K562 (cell line): ENCODE results near the gene CORIN. TPM values are rescaled to one million over a fixed set of nuclear protein-coding genes. Genes with fewer than 3 reads are reported as not detected.

Experiments
- ATAC-seq: fragments of 200-7000 bp; cut with Tn5 transposase; 3 replicates; pipeline ENCODE4 v1.9.1; 2020; ENCODE audit warnings: moderate library complexity
- BruUV-seq: library from RNA; stranded (reverse); fragments of 400-500 nt; replicated peaks from 2 replicates; lab custom pipeline; 2021; lab: Mats Ljungman, UMichigan
- CTCF ChIA-PET: fragments of 300-600 bp; formaldehyde crosslinking; extraction: SDS; loops from one replicate; lab custom pipeline; 2021; ENCODE audit warnings: low intra/inter-chr PET ratio; lab: Yijun Ruan, JAX
- POLR2A ChIA-PET: fragments of 300-600, 350-650 bp; sonication (Branson Sonifier 250); formaldehyde crosslinking; extraction: SDS; loops from one replicate; lab custom pipeline; 2021; ENCODE audit warnings: antibody characterized with exemption, inconsistent platforms; lab: Yijun Ruan, JAX
- DNase-seq, 4 experiments: peaks; one replicate each; pipeline versions ENCODE4 v3.0.0 to v3.0.0-alpha.2; 2011 to 2018; ENCODE audit warnings: low spot score in 3 of 4, mixed read lengths in 3 of 4; ENCODE audit errors: extremely low read depth in 1 of 4
- FAIRE-seq: peaks from 2 replicates; lab custom pipeline; 2011; peaks lifted over from hg19 to GRCh38; lab: Jason Lieb, UNC
- H2AFZ ChIP-seq: 2 replicates; pipeline ENCODE4 v1.6.0; 2011; ENCODE audit warnings: low read depth, low read length, control low read depth, inconsistent platforms
- H3K27ac ChIP-seq: fragments of 200-600 bp; 3 replicates; pipeline ENCODE4 v1.8.0; 2011; ENCODE audit warnings: low read depth, mild to moderate bottlenecking, control low read depth, inconsistent platforms, low read length, moderate library complexity, mixed read lengths; ENCODE audit errors: extremely low read depth
- H3K27me3 ChIP-seq, 2 experiments: fragments of 300-600 bp in 1 of 2; 2 replicates in 1 of 2; 3 replicates in 1 of 2; pipeline versions ENCODE4 v1.6.0 to v1.8.0; 2011; ENCODE audit warnings: inconsistent platforms in 2 of 2, low read length in 2 of 2, mild to moderate bottlenecking in 1 of 2, mixed read lengths in 1 of 2, moderate library complexity in 1 of 2; ENCODE audit not compliant: control insufficient read depth in 2 of 2, insufficient read depth in 2 of 2
- H3K36me3 ChIP-seq: fragments of 300-600 bp; 3 replicates; pipeline ENCODE4 v1.8.0; 2011; ENCODE audit warnings: mild to moderate bottlenecking, low read length, inconsistent platforms; ENCODE audit not compliant: control insufficient read depth, insufficient read depth
- H3K4me1 ChIP-seq, 2 experiments: fragments of 200-600 bp in 1 of 2; replicated peaks in 1 of 2; 2 replicates in 1 of 2; 3 replicates in 1 of 2; pipeline versions ENCODE4 v1.5.1 to v1.8.0; 2011; ENCODE audit warnings: inconsistent platforms in 2 of 2, low read length in 2 of 2, mild to moderate bottlenecking in 1 of 2, mixed read lengths in 1 of 2, moderate library complexity in 1 of 2; ENCODE audit not compliant: control insufficient read depth in 2 of 2, insufficient read depth in 2 of 2
- H3K4me2 ChIP-seq: 2 replicates; pipeline ENCODE4 v1.6.1; 2011; ENCODE audit warnings: low read length, control low read depth, inconsistent platforms, mixed read lengths; ENCODE audit not compliant: insufficient read depth
- H3K4me3 ChIP-seq: fragments of 200-600 bp; sonication (generic), shearing (Covaris generic); 2 replicates; pipeline ENCODE4 v1.5.1; 2016; ENCODE audit warnings: control low read depth, inconsistent platforms
- H3K79me2 ChIP-seq: fragments of 200-600 bp; 3 replicates; pipeline ENCODE4 v1.8.0; 2011; ENCODE audit warnings: low read length, inconsistent platforms; ENCODE audit not compliant: control insufficient read depth, insufficient read depth
- H3K9ac ChIP-seq, 2 experiments: 2 replicates each; pipeline versions ENCODE4 v1.6.0 to v1.6.1; 2011; ENCODE audit warnings: low read depth in 2 of 2, low read length in 2 of 2, control low read depth in 1 of 2, inconsistent platforms in 1 of 2, mild to moderate bottlenecking in 1 of 2, mixed read lengths in 1 of 2; ENCODE audit not compliant: insufficient read depth in 1 of 2
- H3K9me1 ChIP-seq: one replicate; pipeline ENCODE4 v1.6.0; 2011; ENCODE audit warnings: inconsistent platforms, mild to moderate bottlenecking, low read length, moderate library complexity; ENCODE audit not compliant: control insufficient read depth, insufficient read depth
- H3K9me3 ChIP-seq: replicated peaks from 2 replicates; pipeline ENCODE4 v1.5.1; 2011; ENCODE audit warnings: low read depth, low read length, inconsistent platforms; ENCODE audit not compliant: control insufficient read depth, insufficient read depth
- H4K20me1 ChIP-seq: replicated peaks from 2 replicates; pipeline ENCODE4 v1.6.1; 2011; ENCODE audit warnings: low read length, inconsistent platforms, mixed read lengths; ENCODE audit not compliant: control insufficient read depth, insufficient read depth
- BMI1 ChIP-seq: fragments of 150-350 bp; IDR thresholded peaks from 2 replicates; pipeline ENCODE4 v1.6.1; 2014; ENCODE audit warnings: low read length
- CEBPB ChIP-seq: fragments of 450-650 bp; IDR thresholded peaks from 2 replicates; pipeline ENCODE4 v1.6.1; 2016; ENCODE audit warnings: missing genetic modification characterization, missing compliant biosample characterization
- HNRNPL ChIP-seq: fragments of 200-400 bp; formaldehyde crosslinking; IDR thresholded peaks from 2 replicates; pipeline ENCODE4 v1.6.1; 2017; ENCODE audit warnings: low read depth, mild to moderate bottlenecking, low read length
- MIER1 ChIP-seq: fragments of 450-650 bp; IDR thresholded peaks from 2 replicates; pipeline ENCODE4 v1.6.1; 2016; ENCODE audit warnings: antibody characterized with exemption, mild to moderate bottlenecking, low read depth
- MYC ChIP-seq, 2 experiments: fragments of 250-450 bp in 1 of 2; sonication (Bioruptor Pico) in 1 of 2; IDR thresholded peaks; 2 replicates each; pipeline versions ENCODE4 v1.5.1 to v1.6.1; 2012 to 2021; ENCODE audit warnings: low read depth in 2 of 2, borderline replicate concordance in 1 of 2, improper control_type of control experiment in 1 of 2, low read length in 1 of 2, mild to moderate bottlenecking in 1 of 2, moderate library complexity in 1 of 2
- NFRKB ChIP-seq: fragments of 450-650 bp; IDR thresholded peaks from 2 replicates; pipeline ENCODE4 v1.6.1; 2016; ENCODE audit warnings: low read depth
- NUFIP1 ChIP-seq: fragments of 450-650 bp; IDR thresholded peaks from 2 replicates; pipeline ENCODE4 v1.6.1; 2018; ENCODE audit not compliant: partially characterized antibody
- POLR2G ChIP-seq: fragments of 200-400 bp; formaldehyde crosslinking; IDR thresholded peaks from 2 replicates; pipeline ENCODE4 v1.6.1; 2017; ENCODE audit warnings: low read depth, mild to moderate bottlenecking, antibody characterized with exemption, low read length, moderate library complexity
- U2AF1 ChIP-seq: fragments of 200-400 bp; formaldehyde crosslinking; optimal IDR thresholded peaks from 2 replicates; pipeline ENCODE3; 2017; ENCODE audit warnings: mild to moderate bottlenecking, low read depth, low read length, moderate library complexity
- ZBTB8A ChIP-seq: fragments of 450-650 bp; IDR thresholded peaks from 2 replicates; pipeline ENCODE4 v1.6.1; 2018; ENCODE audit warnings: mild to moderate bottlenecking, moderate library complexity; ENCODE audit not compliant: partially characterized antibody
- ZNF12 ChIP-seq: sonication (generic); formaldehyde crosslinking; IDR thresholded peaks from 2 replicates; pipeline ENCODE4 v1.4.0; 2020; ENCODE audit warnings: mild to moderate bottlenecking, missing genetic modification reagents
- ZNF3 ChIP-seq: fragments of 250-450 bp; sonication (Bioruptor Pico); IDR thresholded peaks from 2 replicates; pipeline ENCODE4 v1.5.0; 2021; ENCODE audit warnings: mild to moderate bottlenecking, moderate library complexity
- ZNF354B ChIP-seq: fragments of 250-450 bp; sonication (Bioruptor Pico); IDR thresholded peaks from 2 replicates; pipeline ENCODE4 v1.4.0; 2020
- WGBS: fragments of 100-300 bp; shearing (Covaris generic); methylation state at CpG from one replicate; pipeline ENCODE4 v1.1.6; 2016; ENCODE audit warnings: low coverage, mixed read lengths; ENCODE audit not compliant: insufficient coverage; ENCODE audit errors: missing lambda C conversion rate; 5-methylcytosine and 5-hydroxymethylcytosine counted together
- in situ Hi-C: fragments of 300-500 bp; cut with MboI; formaldehyde crosslinking; loops from 4 replicates; pipeline ENCODE4 v1.15.0; 2018; ENCODE audit warnings: inconsistent platforms, mixed read lengths
- intact Hi-C: fragments of 100-400 bp; cut with micrococcal nuclease; formaldehyde crosslinking; loops from 2 replicates; pipeline ENCODE4 v1.14.2; 2022
- polyA plus RNA-seq, 8 experiments: library from polyadenylated mRNA; depleted of rRNA in 4 of 8; stranded (reverse) in 5 of 8; unstranded in 3 of 8; fragments of >200 nt; fragmentation: Nextera tagmentation in 2 of 8; fragmentation: Illumina TruSeq in 1 of 8; extraction: Ambion mirVana in 2 of 8; extraction: Trizol in 1 of 8; gene quantifications; 2 replicates each; pipeline versions ENCODE4 v1.2.1 to v1.2.3, GENCODE V29; 2011 to 2014; ENCODE audit warnings: inconsistent platforms in 1 of 8, missing spikeins in 1 of 8
- total RNA-seq, 7 experiments: library from RNA; depleted of rRNA in 6 of 7; stranded (reverse); fragments of >200 nt in 6 of 7; fragmentation: Illumina TruSeq in 2 of 7; extraction: Trizol in 2 of 7; gene quantifications; 2 replicates each; pipeline versions ENCODE4 v1.2.1 to v1.2.3, GENCODE V29; 2011 to 2021; ENCODE audit warnings: low replicate concordance in 1 of 7

CORIN gene
- total and polyA plus RNA-seq, 9 of the 15 experiments (the other 6 are each of a cell fraction or from before 2014, with no cell fraction given): 0.04 to 0.31 (median 0.08) TPM; not detected in 4

- no peak for FAIRE-seq
- under 1% methylated on average over 9 of the region's 9 CpGs for WGBS
- CTCF ChIA-PET: no interaction called here
Measured at GRCh38 chr4:47733302-47734175, 104.3 kb downstream of the CORIN start.

More at GRCh38 chr4:47733302-47734175, 104.3 kb downstream of the CORIN start:
- Histone ChIP-seq H3K27ac (no peak overlapping the region), H3K9me3 (no peaks in the 10 kb centered on the region), H4K20me1 (no peaks in the 10 kb centered on the region), H3K9me1 (no peaks in the 10 kb centered on the region), H3K9ac (no peak overlapping the region), H3K4me3 (no peak overlapping the region), H2AFZ (no peak overlapping the region), H3K79me2 (no peaks in the 10 kb centered on the region), H3K4me2 (no peak overlapping the region), H3K36me3 (no peaks in the 10 kb centered on the region), H3K4me1 (no peaks in the 10 kb centered on the region), H3K27me3 (peaks cover 0 to 7% of the 10 kb centered on the region in 2 experiments; a peak in 3 of 5 replicates)
- no TSS peak for BruUV-seq
- intact Hi-C loops (no loop called here), in situ Hi-C loops (no loop called here)
- TF ChIP-seq U2AF1 (no peak), ZNF354B (CRISPR knock-in tag) (no peak), NFRKB (no peak), MYC (IDR thresholded peaks at IDR 0.05; ENCODE audit: low read depth, low read length) (no peak), MYC (CRISPR knock-in tag; IDR thresholded peaks at IDR 0.05; ENCODE audit: borderline replicate concordance, low read depth) (no peak), ZNF3 (CRISPR knock-in tag) (no peak), CEBPB (tag) (no peak), ZNF12 (no peak), BMI1 (no peak), NUFIP1 (no peak), MIER1 (no peak), POLR2G (no peak), HNRNPL (no peak), ZBTB8A (no peak)
- ATAC-seq (no peak), DNase-seq (no peak)
- POLR2A ChIA-PET: no interaction called here
